Measurements from ENCODE around the gene CYBC1.

GRCh38 chr17:82415786-82416185, 34.8 kb downstream of the CYBC1 start:
- no peak for TF ChIP-seq CTCF (IDR thresholded peaks at IDR 0.05)
- TF ChIP-seq POLR2A (IDR thresholded peaks at IDR 0.05) = no peak

Data from testis (tissue), 2 donors.